HUDEP-2 (cell line): ENCODE results near the gene P2RX2.
"Not testable (repeated sequence)": the region's sequence is repeated elsewhere in the genome, so short reads cannot be mapped to it uniquely, and the experiment has no call there.

Experiments used
- DNase-seq, 76 experiments: peaks; one replicate each; lab custom pipeline; 2025; ENCODE audit not compliant: unreplicated experiment in 76 of 76; lab: John Stamatoyannopoulos, UW

P2RX2 gene

DNA sequence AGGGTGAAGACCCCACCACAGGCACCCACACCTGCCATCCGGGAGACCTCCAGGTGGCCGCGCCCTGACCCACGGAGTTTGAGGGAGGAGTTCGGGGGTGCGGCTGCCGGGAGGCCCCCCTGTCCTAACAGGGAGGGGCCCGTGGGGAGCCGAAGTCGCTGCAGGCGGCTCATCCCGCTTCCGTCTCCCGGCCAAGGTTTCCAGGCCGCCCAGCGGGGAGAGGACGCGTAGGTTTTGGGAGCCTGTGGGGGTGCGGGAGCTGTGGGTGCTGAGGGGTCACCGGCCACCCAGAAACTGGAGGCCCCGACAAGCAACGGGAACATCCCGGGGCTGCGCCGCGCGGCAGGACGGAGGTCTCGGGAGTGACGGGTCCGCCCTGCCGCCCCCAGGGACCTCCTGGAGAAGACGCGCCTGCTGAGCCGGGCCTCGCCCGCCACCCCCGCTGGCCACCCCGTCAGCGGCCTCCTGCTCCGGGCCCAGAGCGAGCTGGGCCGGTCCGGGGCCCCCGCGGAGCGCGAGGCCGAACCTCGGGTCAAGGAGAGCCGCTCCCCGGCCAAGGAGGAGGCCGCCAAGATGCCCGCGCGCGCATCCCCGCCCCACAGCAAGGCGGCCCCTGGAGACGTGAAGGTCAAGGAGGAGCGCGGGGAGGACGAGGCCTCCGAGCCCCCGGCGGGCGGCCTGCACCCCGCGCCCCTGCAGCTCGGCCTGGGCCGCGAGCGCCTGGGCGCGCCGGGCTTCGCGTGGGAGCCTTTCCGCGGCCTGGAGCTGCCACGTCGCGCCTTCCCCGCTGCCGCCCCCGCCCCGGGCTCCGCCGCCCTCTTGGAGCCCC is 35.8 kb upstream of the P2RX2 start:
- DNase-seq: no peak

DNA sequence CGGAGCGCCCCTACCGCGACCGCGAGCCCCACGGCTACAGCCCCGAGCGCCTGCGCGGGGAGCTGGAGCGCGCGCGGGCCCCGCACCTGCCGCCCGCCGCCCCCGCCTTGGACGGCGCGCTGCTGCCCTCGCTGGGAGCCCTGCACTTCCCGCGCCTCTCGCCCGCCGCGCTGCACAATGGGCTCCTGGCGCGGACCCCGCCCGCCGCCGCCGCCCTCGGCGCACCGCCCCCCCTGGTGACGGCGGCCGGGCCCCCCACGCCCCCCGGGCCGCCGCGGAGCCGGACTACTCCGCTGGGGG is 35.2 kb upstream of the P2RX2 start:
- DNase-seq: no peak

DNA sequence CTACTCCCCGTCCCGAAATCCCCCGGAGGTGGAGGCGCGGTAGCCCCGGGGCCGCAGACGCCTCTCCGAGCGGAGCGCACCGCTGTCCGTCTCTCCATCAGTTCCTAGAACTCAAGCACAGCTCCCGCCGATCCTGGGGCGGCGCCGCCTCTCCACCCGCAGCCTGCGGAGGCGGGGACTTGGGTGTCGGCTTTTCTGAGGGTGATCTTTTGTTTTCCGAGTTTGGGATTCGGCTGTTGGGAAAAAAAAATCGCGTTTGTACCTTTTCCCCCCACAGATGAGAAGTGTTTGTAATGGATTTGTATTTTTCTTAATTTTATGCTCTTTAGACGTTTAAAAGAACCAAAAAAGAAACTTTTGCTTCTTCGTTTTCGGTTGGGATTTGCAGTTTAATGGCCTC is 34.8 kb upstream of the P2RX2 start:
- DNase-seq: no peak

DNA sequence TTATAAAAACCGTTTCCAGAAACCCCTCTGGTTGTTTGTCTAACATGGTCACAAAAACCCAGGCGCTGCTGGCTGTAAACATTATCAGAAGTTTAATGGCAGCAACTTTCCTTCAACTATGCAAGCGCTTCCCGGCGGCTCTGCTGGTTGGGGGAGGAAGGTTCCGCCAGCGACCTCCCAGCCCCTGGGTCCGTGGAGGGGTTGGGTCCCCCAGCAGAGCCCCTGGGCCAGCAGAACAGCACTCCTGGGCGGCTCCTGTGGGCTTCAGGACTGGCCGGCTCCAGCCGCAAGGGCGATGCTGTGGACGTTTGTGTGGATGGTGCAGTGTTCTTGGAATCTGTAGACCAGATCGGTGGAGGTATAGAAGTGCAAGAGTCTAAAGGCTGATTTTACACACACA is 34.1 kb upstream of the P2RX2 start:
- DNase-seq: no peak

DNA sequence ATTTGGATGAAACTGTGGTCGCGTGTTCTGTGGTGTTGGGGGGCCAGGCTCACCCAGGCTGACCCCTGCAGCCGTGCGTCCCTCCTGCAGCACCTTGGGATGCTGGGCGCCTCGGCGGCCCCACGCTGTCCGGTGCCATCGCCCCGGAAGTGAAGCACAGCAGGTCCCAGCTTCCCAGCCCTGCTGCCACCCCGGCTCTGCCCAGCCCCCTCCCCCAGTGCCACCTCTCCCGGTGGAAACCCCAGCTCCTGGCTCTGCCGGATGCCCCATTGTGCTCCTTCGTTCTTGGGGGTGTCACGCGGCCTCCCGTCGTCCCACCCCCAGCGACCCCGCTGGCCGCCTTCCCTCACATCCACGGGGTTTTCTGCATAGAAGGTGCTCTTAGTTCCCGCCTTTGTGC is 33.4 kb upstream of the P2RX2 start:
- no peak for DNase-seq

DNA sequence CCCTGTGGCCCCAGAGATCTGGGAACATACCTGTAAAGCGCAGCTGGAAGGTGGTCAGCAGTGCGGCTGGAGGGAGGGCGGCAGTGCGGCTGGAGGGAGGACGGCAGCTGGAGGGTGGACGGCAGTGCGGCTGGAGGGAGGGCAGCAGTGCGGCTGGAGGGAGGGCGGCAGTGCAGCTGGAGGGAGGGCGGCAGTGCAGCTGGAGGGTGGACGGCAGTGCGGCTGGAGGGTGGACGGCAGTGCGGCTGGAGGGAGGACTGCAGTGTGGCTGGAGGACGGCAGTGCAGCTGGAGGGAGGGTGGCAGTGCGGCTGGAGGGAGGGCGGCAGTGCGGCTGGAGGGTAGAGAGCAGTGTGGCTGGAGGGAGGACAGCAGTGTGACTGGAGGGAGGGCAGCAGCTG is 31.6 kb upstream of the P2RX2 start:
- no peak for DNase-seq

DNA sequence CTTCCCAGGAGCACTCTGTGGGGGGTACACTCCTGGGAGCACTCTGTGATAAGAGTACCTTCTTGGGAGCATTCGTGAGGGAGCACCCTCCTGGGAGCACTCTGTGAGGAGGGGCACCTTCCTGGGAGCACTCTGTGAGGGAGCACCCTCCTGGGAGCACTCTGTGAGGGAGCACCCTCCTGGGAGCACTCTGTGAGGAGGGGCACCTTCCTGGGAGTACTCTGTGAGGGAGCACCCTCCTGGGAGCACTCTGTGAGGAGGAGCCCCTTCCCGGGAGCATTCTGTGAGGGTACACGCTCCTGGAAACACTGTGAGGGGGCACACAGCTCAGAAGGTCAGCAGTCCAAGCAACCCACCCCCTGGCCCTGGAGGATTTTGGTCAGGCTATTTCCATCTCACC is 30.8 kb upstream of the P2RX2 start:
- DNase-seq: no peak

DNA sequence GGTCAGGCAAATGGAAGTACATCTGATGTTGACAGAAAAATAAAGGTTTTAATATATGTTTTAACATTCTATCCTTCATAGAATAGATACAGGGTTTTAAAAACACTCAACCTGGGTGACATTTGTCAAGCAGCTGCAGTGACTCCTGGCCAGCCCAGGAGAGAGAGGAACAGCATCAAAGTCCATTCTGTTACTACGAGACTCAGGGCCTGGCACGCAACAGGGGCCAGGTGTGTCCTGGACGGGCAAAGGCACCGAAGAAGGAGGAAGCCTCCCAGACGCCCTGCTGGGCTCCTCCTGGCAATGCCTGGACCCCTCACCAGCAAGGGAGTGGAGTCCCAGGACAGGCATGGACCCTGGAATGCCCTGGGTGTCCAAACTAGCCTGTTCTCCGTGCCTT is 30.3 kb upstream of the P2RX2 start:
- DNase-seq: no peak

DNA sequence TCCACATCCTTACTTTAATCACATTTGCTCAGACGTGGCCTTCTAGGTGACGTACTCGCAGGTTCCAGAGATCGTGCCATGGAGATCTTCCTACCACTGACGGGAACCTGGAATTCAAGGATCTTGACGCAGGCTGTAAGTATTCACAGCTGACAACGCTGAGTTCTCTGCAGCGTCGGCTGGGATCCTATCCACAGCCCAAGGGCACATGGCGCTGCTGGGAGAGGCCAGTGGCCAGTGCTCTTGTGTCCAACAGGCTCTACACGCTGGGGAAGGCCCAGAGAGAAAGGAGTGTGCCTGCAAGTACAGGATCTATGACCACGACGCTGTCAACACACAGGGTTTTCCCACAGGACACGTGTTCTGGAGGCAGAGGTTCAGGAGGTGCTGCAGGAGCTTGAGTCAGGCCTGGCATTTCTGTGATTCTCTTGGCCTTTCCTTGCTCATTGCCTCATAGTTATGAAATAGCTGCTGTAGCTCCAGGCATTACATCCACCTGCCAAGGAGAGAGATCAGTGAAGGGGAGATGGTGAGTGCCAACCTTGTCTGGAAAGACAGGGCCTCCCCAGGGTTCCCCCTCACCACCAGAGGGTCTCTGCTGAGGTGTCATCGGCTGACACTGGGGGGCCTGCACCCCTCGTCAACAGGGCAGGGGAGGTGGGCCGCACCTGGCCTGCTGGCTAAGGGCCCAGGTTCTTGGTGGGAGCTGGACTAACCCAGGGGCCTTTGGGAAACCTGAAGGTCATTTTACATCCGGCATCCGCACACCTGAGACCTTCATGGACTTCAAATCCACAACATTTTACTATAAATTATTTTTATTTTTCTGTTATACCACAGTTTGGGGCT is 29.5 kb upstream of the P2RX2 start:
- no peak for DNase-seq

DNA sequence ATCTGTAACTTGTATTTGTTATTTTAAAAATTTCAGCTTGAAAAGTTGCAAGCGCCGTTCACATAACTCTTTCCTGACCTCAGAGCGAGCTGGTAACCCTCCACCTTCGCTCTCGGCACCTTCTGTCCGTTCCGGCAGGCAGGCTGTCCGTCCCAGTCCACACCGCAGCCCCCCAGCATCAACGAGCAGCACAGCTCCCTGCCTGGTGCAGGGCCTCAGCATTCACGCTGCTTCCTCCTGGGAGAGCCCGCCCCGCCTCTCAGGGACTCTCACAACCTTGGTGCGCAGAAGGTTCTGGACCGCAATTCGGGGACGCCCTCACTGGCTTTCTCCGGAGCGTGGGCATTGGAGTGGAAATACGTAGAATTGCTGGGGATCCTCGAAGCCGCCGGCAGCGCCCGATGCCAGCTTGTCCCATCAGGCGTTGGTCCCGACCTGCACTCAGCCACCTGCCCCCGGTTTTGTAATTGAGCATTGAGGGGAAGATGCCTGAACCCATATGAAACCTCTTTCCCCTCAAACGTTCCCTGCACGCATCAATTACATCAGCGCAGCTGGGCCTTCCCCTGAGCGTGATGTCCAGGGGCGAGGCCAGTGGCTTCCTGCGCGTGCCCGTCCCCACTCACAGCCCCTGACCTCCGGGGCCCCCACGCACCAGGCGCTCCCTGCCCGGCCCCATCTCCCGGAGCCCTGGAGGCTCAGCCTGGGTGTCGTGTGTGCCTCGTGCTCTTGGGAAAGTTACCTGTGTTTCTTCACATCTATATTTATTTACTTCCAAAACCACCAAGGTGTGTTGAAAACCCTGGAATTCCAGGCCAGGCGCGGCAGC is 27.3 kb upstream of the P2RX2 start:
- DNase-seq: no peak

DNA sequence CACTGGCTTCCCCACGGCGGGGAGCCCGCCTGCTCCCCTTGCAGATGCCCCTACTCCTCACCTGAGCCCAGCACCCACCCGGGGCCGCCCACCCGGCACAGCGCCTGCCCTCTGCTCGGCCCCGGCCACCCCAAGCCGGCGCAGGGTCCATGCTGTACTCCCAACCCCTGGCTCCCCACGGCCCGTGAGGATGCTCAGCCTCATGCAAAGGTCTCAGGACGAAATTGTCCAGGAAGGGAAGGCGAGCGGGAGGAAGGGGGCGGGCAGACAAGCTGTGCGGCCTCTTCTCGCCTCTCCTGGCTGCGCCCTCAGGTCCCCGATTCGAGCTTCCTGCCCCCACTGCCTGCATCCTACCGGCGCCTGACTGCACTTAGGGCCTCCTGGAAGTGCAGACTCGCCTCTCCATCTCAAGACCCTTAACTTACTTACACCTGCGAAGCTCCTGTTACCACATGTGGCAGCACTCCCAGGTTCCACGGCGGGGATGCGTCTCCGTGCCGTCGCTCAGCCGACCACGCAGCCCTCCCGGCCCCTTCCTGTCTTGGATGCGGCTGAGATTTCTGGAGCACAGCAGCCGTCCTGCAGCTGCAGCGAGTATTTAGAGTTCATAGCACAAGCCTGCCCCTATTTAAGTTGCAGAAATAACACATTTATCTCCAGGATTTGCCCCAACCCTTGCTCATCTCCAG is 26.1 kb upstream of the P2RX2 start:
- no peak for DNase-seq

DNA sequence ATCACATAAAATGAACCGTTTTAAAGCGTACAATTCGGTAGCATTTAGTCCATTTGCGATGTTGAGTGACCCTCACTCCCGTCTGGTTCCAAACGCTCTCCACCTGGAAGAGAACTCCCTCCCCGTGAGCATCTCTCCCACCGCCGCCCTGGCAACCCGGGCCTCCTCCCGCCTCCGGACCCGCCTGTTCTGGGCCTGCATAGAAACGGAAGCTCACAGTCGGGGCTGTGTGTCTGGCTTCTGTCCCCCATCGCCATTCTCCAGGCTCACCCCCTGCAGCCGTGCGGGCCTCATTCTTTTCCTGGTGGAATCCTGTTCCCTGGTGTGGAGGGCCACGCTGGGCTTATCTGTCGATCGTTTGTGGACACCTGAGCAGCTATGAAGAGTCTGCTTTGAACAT is 25.5 kb upstream of the P2RX2 start:
- no peak for DNase-seq

DNA sequence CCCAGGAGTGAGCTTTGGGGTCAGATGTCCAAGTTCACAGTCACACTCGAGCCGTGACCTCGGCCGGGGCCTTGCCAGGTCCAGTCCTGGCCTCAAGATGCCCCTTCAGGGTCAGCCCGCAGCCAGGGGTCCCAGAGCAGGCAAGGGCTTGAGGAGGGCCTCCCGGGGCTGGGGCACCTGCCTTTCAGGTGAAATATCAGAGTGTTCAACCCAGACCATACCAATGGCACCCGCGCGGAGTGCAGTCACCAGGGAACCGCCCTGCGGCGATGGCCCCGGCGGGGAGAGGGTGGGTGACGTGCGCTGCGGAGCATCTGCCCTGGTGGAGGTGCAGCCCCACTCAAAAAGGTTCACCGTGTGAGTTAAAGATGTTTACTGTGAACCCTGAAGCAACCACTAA is 25.1 kb upstream of the P2RX2 start:
- DNase-seq: no peak

DNA sequence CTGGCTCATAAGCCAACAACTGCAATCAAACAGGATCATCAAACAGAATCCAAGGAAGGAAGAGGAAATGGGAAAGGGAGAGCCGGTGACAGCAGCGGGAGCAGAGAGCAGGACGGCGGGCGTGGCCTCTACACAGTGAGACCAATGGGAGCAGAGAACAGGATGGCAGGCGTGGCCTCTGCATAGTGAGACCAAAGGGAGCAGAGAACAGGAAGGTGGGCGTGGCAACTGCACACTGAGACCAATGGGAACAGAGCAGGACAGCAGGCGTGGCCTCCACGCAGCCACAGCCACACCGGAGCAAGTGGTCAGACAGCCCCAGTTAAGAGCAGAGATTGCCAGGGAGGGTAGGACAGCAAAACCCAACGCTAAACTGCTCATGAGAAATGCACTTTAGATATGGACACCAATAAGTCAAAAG is 24.6 kb upstream of the P2RX2 start:
- DNase-seq: peak in 40 of 76 experiments; percentile 1 to 70 (median 23)

DNA sequence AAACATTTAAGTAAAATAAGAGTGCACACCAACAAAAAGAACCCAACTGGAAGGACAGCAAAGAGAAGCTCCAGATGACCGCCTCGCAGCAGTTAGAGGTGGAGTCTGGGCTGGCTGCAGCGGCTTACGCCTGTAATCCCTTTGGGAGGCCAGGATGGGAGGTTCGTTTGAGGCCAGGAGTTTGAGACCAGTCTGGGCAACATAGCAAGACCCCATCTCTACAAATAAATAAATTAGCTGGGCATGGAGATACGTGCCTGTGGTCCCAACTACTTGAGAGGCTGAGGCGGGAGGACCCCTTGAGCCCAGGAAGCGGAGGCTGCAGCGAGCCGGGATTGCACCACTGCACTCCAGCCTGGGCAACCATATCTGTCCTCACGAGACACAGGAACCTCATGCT is 23.4 kb upstream of the P2RX2 start:
- no peak for DNase-seq

DNA sequence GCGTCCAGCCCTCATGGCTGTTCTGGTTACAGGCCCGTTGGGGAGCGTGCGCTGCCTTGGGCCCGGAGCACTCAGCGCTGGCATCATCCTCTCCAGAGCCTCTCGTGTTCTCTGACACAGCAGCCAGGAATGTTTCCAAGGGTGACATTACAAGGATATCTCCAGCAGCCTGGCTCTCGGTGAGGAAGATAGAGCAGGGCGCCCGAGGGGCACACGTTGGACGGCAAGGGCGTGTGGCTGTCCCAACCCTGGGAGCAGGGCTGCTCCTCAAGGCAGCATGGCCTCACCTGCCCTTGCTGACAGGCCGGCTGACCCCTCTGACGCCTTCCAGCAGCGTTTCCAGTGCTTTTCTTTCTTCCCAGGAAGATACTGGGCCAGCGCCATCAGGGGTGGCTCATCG is 22.6 kb upstream of the P2RX2 start:
- DNase-seq: no peak

DNA sequence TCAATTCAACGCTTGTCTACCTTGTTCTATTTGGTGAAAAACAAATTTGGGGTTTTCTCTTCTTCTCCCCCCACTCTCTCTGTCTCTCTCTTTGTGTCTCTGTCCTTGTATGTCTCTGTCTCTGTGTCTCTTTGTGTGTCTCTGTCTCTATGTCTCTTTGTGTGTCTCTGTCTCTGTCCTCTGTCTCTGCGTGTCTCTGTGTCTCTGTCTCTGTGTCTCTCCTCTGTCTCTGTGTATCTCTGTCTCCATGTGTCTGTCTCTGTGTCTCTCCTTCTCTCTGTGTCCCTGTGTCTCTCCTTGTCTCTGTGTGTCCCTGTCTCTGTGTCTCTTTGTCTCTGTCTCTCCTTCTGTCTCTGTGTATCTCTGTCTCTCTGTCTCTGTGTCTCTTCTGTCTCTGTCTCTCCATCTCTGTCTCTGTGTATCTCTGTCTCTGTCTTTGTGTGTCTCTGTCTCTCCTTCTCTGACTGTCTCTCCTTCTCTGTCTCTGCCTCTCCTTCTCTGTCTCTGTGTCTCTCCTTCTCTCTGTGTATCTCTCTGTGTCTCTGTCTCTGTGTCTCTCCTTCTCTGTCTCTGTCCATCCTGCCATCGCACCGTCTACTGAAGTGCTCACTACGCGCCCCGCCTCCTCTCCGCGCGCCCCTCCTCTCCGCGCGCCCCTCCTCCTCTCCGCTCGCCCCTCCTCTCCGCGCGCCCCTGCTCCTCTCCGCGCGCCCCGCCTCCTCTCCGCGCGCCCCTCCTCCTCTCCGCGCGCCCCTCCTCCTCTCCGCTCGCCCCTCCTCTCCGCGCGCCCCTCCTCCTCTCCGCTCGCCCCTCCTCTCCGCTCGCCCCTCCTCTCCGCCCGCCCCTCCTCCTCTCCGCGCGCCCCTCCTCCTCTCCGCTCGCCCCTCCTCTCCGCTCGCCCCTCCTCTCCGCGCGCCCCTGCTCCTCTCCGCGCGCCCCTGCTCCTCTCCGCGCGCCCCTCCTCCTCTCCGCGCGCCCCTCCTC is 21.0 kb upstream of the P2RX2 start:
- DNase-seq: no peak

DNA sequence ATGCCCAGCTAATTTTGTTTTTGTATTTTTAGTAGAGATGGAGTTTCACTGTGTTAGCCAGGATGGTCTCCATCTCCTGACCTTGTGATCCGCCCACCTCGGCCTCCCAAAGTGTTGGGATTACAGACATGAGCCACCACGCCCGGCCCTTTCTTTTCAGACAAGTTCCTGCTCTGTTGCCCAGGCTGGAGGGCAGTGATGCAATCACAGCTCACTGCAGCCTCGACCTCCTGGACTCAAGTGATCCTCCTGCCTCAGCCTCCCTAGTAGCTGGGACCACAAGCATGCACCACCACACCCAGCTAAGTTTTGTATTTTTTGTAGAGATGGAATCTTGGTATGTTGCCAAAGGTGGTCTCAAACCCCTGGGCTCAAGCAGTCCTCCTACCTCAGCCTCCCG is 19.1 kb upstream of the P2RX2 start:
- not testable (repeated sequence) for DNase-seq
